A673 (cell line): ENCODE measurements around the gene LTC4S. TPM values are rescaled to one million over a fixed set of nuclear protein-coding genes. Genes with fewer than 3 reads are reported as not detected.
A peak's percentile ranks its signal among the peaks of the same experiment; 100 is the strongest.

Experiments used
- BruUV-seq: library from RNA; stranded (reverse); fragments of 400-500 nt; replicated peaks from 2 replicates; lab custom pipeline; 2021; lab: Mats Ljungman, UMichigan
- CTCF ChIA-PET: fragments of 300-600 bp; sonication (Branson Sonifier 250); formaldehyde crosslinking; loops from one replicate; lab custom pipeline; 2022; ENCODE audit warnings: antibody characterized with exemption; lab: Charles Lee
- POLR2A ChIA-PET: fragments of 300-600 bp; sonication (Branson Sonifier 250); formaldehyde crosslinking; loops from one replicate; lab custom pipeline; 2022; ENCODE audit warnings: antibody characterized with exemption; ENCODE audit not compliant: low non-redundant PET; lab: Charles Lee
- DNase-seq: peaks from one replicate; pipeline ENCODE4 v3.0.0-alpha.2; 2015; ENCODE audit warnings: low spot score
- H3K27ac ChIP-seq: fragments of 200-600 bp; sonication (generic); 2 replicates; pipeline ENCODE4 v1.5.1; 2016; ENCODE audit warnings: mixed run types, low read depth, mild to moderate bottlenecking, mixed read lengths, antibody characterized with exemption, low read length; ENCODE audit not compliant: poor library complexity, severe bottlenecking
- H3K27me3 ChIP-seq: fragments of 200-600 bp; sonication (generic); replicated peaks from 2 replicates; pipeline ENCODE4 v1.6.1; 2017; ENCODE audit warnings: mixed run types, low read depth, mild to moderate bottlenecking, mixed read lengths, antibody characterized with exemption, low read length; ENCODE audit not compliant: insufficient read depth, poor library complexity
- H3K36me3 ChIP-seq: fragments of 200-600 bp; sonication (generic); 2 replicates; pipeline ENCODE4 v1.6.1; 2016; ENCODE audit warnings: mixed run types, mild to moderate bottlenecking, mixed read lengths, antibody characterized with exemption, low read length; ENCODE audit not compliant: insufficient read depth, poor library complexity, severe bottlenecking
- H3K4me1 ChIP-seq: fragments of 200-600 bp; sonication (generic); 2 replicates; pipeline ENCODE4 v1.6.1; 2017; ENCODE audit warnings: mixed run types, mild to moderate bottlenecking, mixed read lengths, antibody characterized with exemption, low read length; ENCODE audit not compliant: insufficient read depth, poor library complexity, severe bottlenecking
- H3K4me3 ChIP-seq: fragments of 200-600 bp; sonication (generic); 2 replicates; pipeline ENCODE4 v1.5.1; 2016; ENCODE audit warnings: low read depth, mixed run types, mild to moderate bottlenecking, mixed read lengths, low read length; ENCODE audit not compliant: poor library complexity, severe bottlenecking
- H3K9me3 ChIP-seq: fragments of 200-600 bp; sonication (generic); 2 replicates; pipeline ENCODE4 v1.6.1; 2016; ENCODE audit warnings: mixed run types, low read depth, mild to moderate bottlenecking, mixed read lengths, antibody characterized with exemption, low read length; ENCODE audit not compliant: poor library complexity, severe bottlenecking
- CTCF ChIP-seq: fragments of 300-800, 200-600 bp; sonication (generic); conservative IDR thresholded peaks from 2 replicates; pipeline ENCODE4 v1.5.1; 2017; ENCODE audit warnings: low read depth, mild to moderate bottlenecking, antibody characterized with exemption, low read length, moderate library complexity, mixed read lengths
- EZH2 ChIP-seq: fragments of 200-600 bp; sonication (generic); IDR thresholded peaks from 2 replicates; pipeline ENCODE4 v1.6.1; 2017; ENCODE audit warnings: borderline replicate concordance, low read depth, mild to moderate bottlenecking, mixed read lengths, antibody characterized with exemption, low read length; ENCODE audit not compliant: poor library complexity, severe bottlenecking
- intact Hi-C: fragments of 100-400 bp; cut with micrococcal nuclease; formaldehyde crosslinking; loops from one replicate; pipeline ENCODE4 v1.10.0; 2022; ENCODE audit not compliant: unreplicated experiment
- total RNA-seq: library from RNA; stranded (reverse); gene quantifications from 2 replicates; pipeline ENCODE4 v1.2.3, GENCODE V29; 2021

LTC4S gene
- total RNA-seq, 1 experiment from 2014 or later, result 0.58 TPM

- BruUV-seq, result no TSS peak
- POLR2A ChIA-PET, result no interaction called here
- TF ChIP-seq EZH2 (no peak), CTCF (no peak)
Measured at GRCh38 chr5:179795049-179795862, 1.5 kb downstream of the LTC4S start.

GRCh38 chr5:179795863-179796833 is 2.4 kb downstream of the LTC4S start:
- Histone ChIP-seq H3K4me1 (no peaks in the 10 kb centered on the region), H3K27ac (peak overlapping the region; percentile 67), H3K36me3 (peaks cover 11% of the 10 kb centered on the region), H3K9me3 (no peaks in the 10 kb centered on the region), H3K27me3 (no peaks in the 10 kb centered on the region), H3K4me3 (peak overlapping the region; percentile 54)
- DNase-seq, result peak; percentile 72
- TF ChIP-seq CTCF (peak; percentile 51), EZH2 (no peak)
- BruUV-seq, result no TSS peak
- POLR2A ChIA-PET, result no interaction called here
- CTCF ChIA-PET, result interaction anchor here (0.6 kb wide), 2 partner anchors 153 to 256 kb away, joined by 3 to 5 read pairs; no protein-coding TSS in a partner anchor
- intact Hi-C loops, result loop anchor here (2.0 kb wide), 1 partner anchor 33 kb away; no protein-coding TSS in a partner anchor

More at GRCh38 chr5:179795049-179795862, 1.5 kb downstream of the LTC4S start:
- no peak overlapping the region for H3K27ac ChIP-seq
- no peaks in the 10 kb centered on the region for H3K4me1 ChIP-seq
- H3K9me3 ChIP-seq, result no peaks in the 10 kb centered on the region
- peak overlapping the region; percentile 54 for H3K4me3 ChIP-seq
- CTCF ChIA-PET, result interaction anchor here (0.6 to 1.0 kb wide), 2 partner anchors 32 to 152 kb away, joined by 3 read pairs; no protein-coding TSS in a partner anchor
- DNase-seq, result no peak
- H3K27me3 ChIP-seq, result no peaks in the 10 kb centered on the region
- H3K36me3 ChIP-seq, result peaks cover 11% of the 10 kb centered on the region
- intact Hi-C loops, result no loop called here

GRCh38 chr5:179796877-179797608 is 3.3 kb downstream of the LTC4S start:
- POLR2A ChIA-PET, result no interaction called here
- no TSS peak for BruUV-seq

More at GRCh38 chr5:179796877-179797608, 3.3 kb downstream of the LTC4S start:
- TF ChIP-seq EZH2, result no peak
- TF ChIP-seq CTCF, result no peak
- DNase-seq, result no peak
- Histone ChIP-seq H3K9me3 (no peaks in the 10 kb centered on the region), H3K4me1 (no peaks in the 10 kb centered on the region), H3K4me3 (no peak overlapping the region), H3K27ac (no peak overlapping the region), H3K27me3 (no peaks in the 10 kb centered on the region), H3K36me3 (peaks cover 11% of the 10 kb centered on the region)
- intact Hi-C loops, result loop anchor here (2.0 kb wide), 1 partner anchor 34 kb away; no protein-coding TSS in a partner anchor
- CTCF ChIA-PET, result no interaction called here
